Neural cell (in vitro differentiated cells): ENCODE results near the gene MTARC1. TPM values are rescaled to one million over a fixed set of nuclear protein-coding genes. Genes with fewer than 3 reads are reported as not detected.

Experiments
- H2AFZ ChIP-seq: fragments of 200-600, 300-800 bp; sonication (generic), shearing (Covaris generic); 2 replicates; pipeline ENCODE4 v1.6.0; 2014; ENCODE audit warnings: low read depth, mild to moderate bottlenecking, antibody characterized with exemption, low read length, moderate library complexity
- H3F3A ChIP-seq: fragments of 200-600 bp; shearing (Covaris generic); 2 replicates; pipeline ENCODE4 v1.6.1; 2016; ENCODE audit warnings: mild to moderate bottlenecking, moderate library complexity, mixed read lengths, antibody characterized with exemption, low read length; ENCODE audit not compliant: insufficient read depth, poor library complexity, severe bottlenecking
- H3K27ac ChIP-seq: fragments of 200-600, 300-800 bp; sonication (generic), shearing (Covaris generic); 2 replicates; pipeline ENCODE4 v1.5.1; 2014; ENCODE audit warnings: mild to moderate bottlenecking, low read length, moderate library complexity
- H3K27me3 ChIP-seq: fragments of 300-800, 200-600 bp; sonication (generic), shearing (Covaris generic); 2 replicates; pipeline ENCODE4 v1.6.0; 2014; ENCODE audit warnings: mild to moderate bottlenecking, low read depth, low read length, moderate library complexity; ENCODE audit not compliant: insufficient read depth
- H3K36me3 ChIP-seq: fragments of 300-800, 200-600 bp; sonication (generic), shearing (Covaris generic); 2 replicates; pipeline ENCODE4 v1.5.1; 2014; ENCODE audit warnings: mild to moderate bottlenecking, antibody characterized with exemption, low read length, moderate library complexity; ENCODE audit not compliant: insufficient read depth
- H3K4me2 ChIP-seq: fragments of 300-800, 200-600 bp; sonication (generic), shearing (Covaris generic); 2 replicates; pipeline ENCODE4 v1.6.0; 2014; ENCODE audit warnings: mild to moderate bottlenecking, low read length
- H3K4me3 ChIP-seq: fragments of 300-800, 200-600 bp; sonication (generic), shearing (Covaris generic); 2 replicates; pipeline ENCODE4 v1.5.1; 2014; ENCODE audit warnings: mild to moderate bottlenecking, low read length, moderate library complexity
- H3K79me2 ChIP-seq: fragments of 200-600 bp; shearing (Covaris generic); replicated peaks from 2 replicates; pipeline ENCODE4 v1.6.0; 2014; ENCODE audit warnings: mild to moderate bottlenecking, low read length, moderate library complexity; ENCODE audit not compliant: insufficient read depth
- H3K9ac ChIP-seq: fragments of 300-800, 200-600 bp; sonication (generic), shearing (Covaris generic); 2 replicates; pipeline ENCODE4 v1.6.1; 2016; ENCODE audit warnings: mild to moderate bottlenecking, low read length, mixed read lengths
- H3K9me2 ChIP-seq: fragments of 200-600 bp; shearing (Covaris generic); 2 replicates; pipeline ENCODE4 v1.6.1; 2016; ENCODE audit warnings: mild to moderate bottlenecking, low read length, mixed read lengths; ENCODE audit not compliant: insufficient read depth
- H3K9me3 ChIP-seq: fragments of 200-600, 300-800 bp; sonication (generic), shearing (Covaris generic); 2 replicates; pipeline ENCODE4 v1.6.1; 2016; ENCODE audit warnings: mild to moderate bottlenecking, mixed run types, low read length, moderate library complexity, mixed read lengths
- H4K20me1 ChIP-seq: fragments of 200-600 bp; shearing (Covaris generic); 2 replicates; pipeline ENCODE4 v1.6.1; 2016; ENCODE audit warnings: mild to moderate bottlenecking, mixed run types; ENCODE audit not compliant: insufficient read depth
- CTCF ChIP-seq: fragments of 450-650 bp; IDR thresholded peaks from 2 replicates; pipeline ENCODE4 v1.5.1; 2014; ENCODE audit warnings: antibody characterized with exemption, mild to moderate bottlenecking, moderate library complexity; ENCODE audit not compliant: poor library complexity, severe bottlenecking
- EP300 ChIP-seq: fragments of 450-650 bp; conservative IDR thresholded peaks from 2 replicates; pipeline ENCODE4 v1.6.1; 2014; ENCODE audit warnings: antibody characterized with exemption, mild to moderate bottlenecking, moderate library complexity; ENCODE audit not compliant: poor library complexity, severe bottlenecking
- EZH2 ChIP-seq: fragments of 200-600, 300-800 bp; shearing (Covaris generic), sonication (generic); IDR thresholded peaks from 2 replicates; pipeline ENCODE4 v1.6.1; 2014; ENCODE audit warnings: antibody characterized with exemption, low read length, borderline replicate concordance, mild to moderate bottlenecking; ENCODE audit not compliant: insufficient read depth, poor library complexity, severe bottlenecking
- MXI1 ChIP-seq: fragments of 450-650 bp; conservative IDR thresholded peaks from 2 replicates; pipeline ENCODE4 v1.6.1; 2014; ENCODE audit warnings: antibody characterized with exemption, mild to moderate bottlenecking; ENCODE audit not compliant: poor library complexity, severe bottlenecking
- POLR2AphosphoS5 ChIP-seq: IDR thresholded peaks from 2 replicates; pipeline ENCODE4 v1.6.1; 2012
- RAD21 ChIP-seq: fragments of 450-650 bp; conservative IDR thresholded peaks from 2 replicates; pipeline ENCODE4 v1.6.1; 2014; ENCODE audit warnings: antibody characterized with exemption, mild to moderate bottlenecking, moderate library complexity
- REST ChIP-seq: IDR thresholded peaks from 2 replicates; pipeline ENCODE4 v1.6.1; 2012; ENCODE audit warnings: borderline replicate concordance
- SMC3 ChIP-seq: fragments of 450-650 bp; conservative IDR thresholded peaks from 2 replicates; pipeline ENCODE4 v1.6.1; 2014; ENCODE audit warnings: antibody characterized with exemption, mild to moderate bottlenecking, moderate library complexity; ENCODE audit not compliant: poor library complexity
- TAF1 ChIP-seq: IDR thresholded peaks from 2 replicates; pipeline ENCODE4 v1.6.1; 2012; ENCODE audit warnings: low read depth
- polyA plus RNA-seq: library from polyadenylated mRNA; depleted of rRNA; stranded (reverse); fragments of >200 nt; gene quantifications from 2 replicates; pipeline ENCODE4 v1.2.3, GENCODE V29; 2014

Gene MTARC1
- polyA plus RNA-seq, 1 donor from 2014 or later: 4.2 TPM

- Histone ChIP-seq H4K20me1 (no peaks in the 10 kb centered on the region), H2AFZ (no peak overlapping the region), H3K27me3 (no peaks in the 10 kb centered on the region), H3K27ac (no peak overlapping the region), H3K4me2 (no peak overlapping the region), H3K9me3 (no peaks in the 10 kb centered on the region), H3K36me3 (no peaks in the 10 kb centered on the region), H3K79me2 (no peaks in the 10 kb centered on the region), H3K4me3 (no peak overlapping the region), H3F3A (no peaks in the 10 kb centered on the region), H3K9ac (no peak overlapping the region), H3K9me2 (no peaks in the 10 kb centered on the region)
- TF ChIP-seq POLR2AphosphoS5 (no peak), TAF1 (no peak), MXI1 (no peak), CTCF (no peak), EP300 (no peak)
Observed at GRCh38 chr1:220767312-220768125, 19.2 kb upstream of the MTARC1 start.

GRCh38 chr1:220768126-220768601 lies 18.5 kb upstream of the MTARC1 start:
- Histone ChIP-seq H3K27me3 (no peaks in the 10 kb centered on the region), H3F3A (no peaks in the 10 kb centered on the region), H2AFZ (no peak overlapping the region), H3K9me3 (no peaks in the 10 kb centered on the region), H4K20me1 (no peaks in the 10 kb centered on the region), H3K4me3 (no peak overlapping the region), H3K79me2 (no peaks in the 10 kb centered on the region), H3K9me2 (no peaks in the 10 kb centered on the region), H3K27ac (no peak overlapping the region), H3K36me3 (no peaks in the 10 kb centered on the region), H3K4me2 (no peak overlapping the region), H3K9ac (no peak overlapping the region)
- TF ChIP-seq TAF1 (no peak), MXI1 (no peak), RAD21 (no peak), POLR2AphosphoS5 (no peak), REST (no peak), EP300 (no peak), EZH2 (no peak), SMC3 (no peak), CTCF (no peak)
